PFSK-1 (cell line): ENCODE results near the gene HTRA2.

ENCODE experiments used
- FOXP2 ChIP-seq: optimal IDR thresholded peaks from 2 replicates; pipeline ENCODE3; 2011; ENCODE audit warnings: borderline replicate concordance, control low read depth, inconsistent platforms; ENCODE audit not compliant: insufficient read depth; ENCODE audit errors: extremely low read length, extremely low read depth
- POLR2AphosphoS5 ChIP-seq: IDR thresholded peaks from 2 replicates; pipeline ENCODE4 v1.6.1; 2012; ENCODE audit warnings: low read depth, mild to moderate bottlenecking, control low read depth, low read length, moderate library complexity
- SIN3A ChIP-seq: IDR thresholded peaks from 2 replicates; pipeline ENCODE4 v1.6.1; 2012; ENCODE audit warnings: mild to moderate bottlenecking, low read length, moderate library complexity, borderline replicate concordance; ENCODE audit not compliant: insufficient read depth
- TAF1 ChIP-seq: IDR thresholded peaks from 2 replicates; pipeline ENCODE4 v1.6.1; 2012; ENCODE audit warnings: low read length, control low read depth, borderline replicate concordance; ENCODE audit not compliant: insufficient read depth
- TF ChIP-seq, protein P1 (sequence below), 2 experiments: IDR thresholded peaks; 2 replicates each; pipeline versions ENCODE4 v1.6.1 to v1.8.0; 2011 to 2012; ENCODE audit warnings: low read depth in 2 of 2, low read length in 2 of 2, control low read depth in 1 of 2, inconsistent platforms in 1 of 2, mild to moderate bottlenecking in 1 of 2, moderate library complexity in 1 of 2; ENCODE audit not compliant: insufficient read depth in 1 of 2

HTRA2 gene

GRCh38 chr2:74566076-74566753 is 36.5 kb downstream of the HTRA2 start:
- TF ChIP-seq TAF1 (no peak), POLR2AphosphoS5 (no peak), FOXP2 (no peak), SIN3A (no peak)
- TF ChIP-seq, protein P1, sequence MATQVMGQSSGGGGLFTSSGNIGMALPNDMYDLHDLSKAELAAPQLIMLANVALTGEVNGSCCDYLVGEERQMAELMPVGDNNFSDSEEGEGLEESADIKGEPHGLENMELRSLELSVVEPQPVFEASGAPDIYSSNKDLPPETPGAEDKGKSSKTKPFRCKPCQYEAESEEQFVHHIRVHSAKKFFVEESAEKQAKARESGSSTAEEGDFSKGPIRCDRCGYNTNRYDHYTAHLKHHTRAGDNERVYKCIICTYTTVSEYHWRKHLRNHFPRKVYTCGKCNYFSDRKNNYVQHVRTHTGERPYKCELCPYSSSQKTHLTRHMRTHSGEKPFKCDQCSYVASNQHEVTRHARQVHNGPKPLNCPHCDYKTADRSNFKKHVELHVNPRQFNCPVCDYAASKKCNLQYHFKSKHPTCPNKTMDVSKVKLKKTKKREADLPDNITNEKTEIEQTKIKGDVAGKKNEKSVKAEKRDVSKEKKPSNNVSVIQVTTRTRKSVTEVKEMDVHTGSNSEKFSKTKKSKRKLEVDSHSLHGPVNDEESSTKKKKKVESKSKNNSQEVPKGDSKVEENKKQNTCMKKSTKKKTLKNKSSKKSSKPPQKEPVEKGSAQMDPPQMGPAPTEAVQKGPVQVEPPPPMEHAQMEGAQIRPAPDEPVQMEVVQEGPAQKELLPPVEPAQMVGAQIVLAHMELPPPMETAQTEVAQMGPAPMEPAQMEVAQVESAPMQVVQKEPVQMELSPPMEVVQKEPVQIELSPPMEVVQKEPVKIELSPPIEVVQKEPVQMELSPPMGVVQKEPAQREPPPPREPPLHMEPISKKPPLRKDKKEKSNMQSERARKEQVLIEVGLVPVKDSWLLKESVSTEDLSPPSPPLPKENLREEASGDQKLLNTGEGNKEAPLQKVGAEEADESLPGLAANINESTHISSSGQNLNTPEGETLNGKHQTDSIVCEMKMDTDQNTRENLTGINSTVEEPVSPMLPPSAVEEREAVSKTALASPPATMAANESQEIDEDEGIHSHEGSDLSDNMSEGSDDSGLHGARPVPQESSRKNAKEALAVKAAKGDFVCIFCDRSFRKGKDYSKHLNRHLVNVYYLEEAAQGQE (IDR thresholded peaks at IDR 0.05; ENCODE audit: insufficient read depth in 1 of 2, low read depth in 2 of 2, low read length in 2 of 2) = no peak

- no peak for TF ChIP-seq TAF1
- no peak for TF ChIP-seq FOXP2
- TF ChIP-seq, protein P1 (IDR thresholded peaks at IDR 0.05; ENCODE audit: insufficient read depth in 1 of 2, low read depth in 2 of 2, low read length in 2 of 2) = no peak
- no peak for TF ChIP-seq SIN3A
- no peak for TF ChIP-seq POLR2AphosphoS5
Observed at GRCh38 chr2:74566754-74567085, 37.0 kb downstream of the HTRA2 start.

- TF ChIP-seq SIN3A = no peak
- TF ChIP-seq, protein P1 (IDR thresholded peaks at IDR 0.05; ENCODE audit: insufficient read depth in 1 of 2, low read depth in 2 of 2, low read length in 2 of 2) = no peak
- no peak for TF ChIP-seq POLR2AphosphoS5
- no peak for TF ChIP-seq FOXP2
- TF ChIP-seq TAF1 = no peak
Observed at GRCh38 chr2:74567881-74568280, 38.1 kb downstream of the HTRA2 start.

- TF ChIP-seq POLR2AphosphoS5 (no peak), FOXP2 (no peak), TAF1 (no peak), SIN3A (no peak)
- TF ChIP-seq, protein P1 (IDR thresholded peaks at IDR 0.05; ENCODE audit: insufficient read depth in 1 of 2, low read depth in 2 of 2, low read length in 2 of 2) = no peak
Observed at GRCh38 chr2:74569686-74570085, 40.0 kb downstream of the HTRA2 start.

GRCh38 chr2:74571058-74571457 is 41.3 kb downstream of the HTRA2 start:
- TF ChIP-seq POLR2AphosphoS5 = no peak
- no peak for TF ChIP-seq TAF1
- TF ChIP-seq, protein P1 (IDR thresholded peaks at IDR 0.05; ENCODE audit: insufficient read depth in 1 of 2, low read depth in 2 of 2, low read length in 2 of 2) = no peak
- TF ChIP-seq SIN3A = no peak
- TF ChIP-seq FOXP2 = no peak
